Endothelial cell of umbilical vein (primary cell): Measurements from ENCODE around the gene SFTPA2.
"Not testable (repeated sequence)": the region's sequence is repeated elsewhere in the genome, so short reads cannot be mapped to it uniquely, and the experiment has no call there.

Source experiments
- CTCF ChIP-seq, 2 donors: IDR thresholded peaks; 1 replicate in 1 of 2; 2 replicates in 1 of 2; pipeline ENCODE4 v1.5.1; 2011; ENCODE audit warnings: low read length in 2 of 2, mild to moderate bottlenecking in 2 of 2, moderate library complexity in 2 of 2, control low read depth in 1 of 2, inconsistent platforms in 1 of 2, low read depth in 1 of 2; ENCODE audit not compliant: insufficient read depth in 1 of 2; ENCODE audit errors: extremely low read depth in 1 of 2
- EZH2 ChIP-seq: IDR thresholded peaks from 2 replicates; pipeline ENCODE4 v1.6.1; 2012; ENCODE audit warnings: borderline replicate concordance, low read depth, mild to moderate bottlenecking, moderate library complexity, low read length, inconsistent platforms; ENCODE audit not compliant: severe bottlenecking
- MYC ChIP-seq: IDR thresholded peaks from one replicate; pipeline ENCODE4 v1.6.1; 2011; ENCODE audit warnings: mild to moderate bottlenecking, low read depth, low read length
- POLR2A ChIP-seq: IDR thresholded peaks from 2 replicates; pipeline ENCODE4 v1.6.1; 2012; ENCODE audit warnings: low read depth, mild to moderate bottlenecking, control low read depth, low read length
- POLR2AphosphoS5 ChIP-seq: IDR thresholded peaks from 2 replicates; pipeline ENCODE4 v1.6.1; 2012; ENCODE audit warnings: low read depth, mild to moderate bottlenecking, control low read depth, low read length, moderate library complexity; ENCODE audit not compliant: insufficient read depth

GRCh38 chr10:79540930-79541329 is 19.3 kb downstream of the SFTPA2 start:
- not testable (repeated sequence) for TF ChIP-seq CTCF (IDR thresholded peaks at IDR 0.05; ENCODE audit: extremely low read depth in 1 of 2, insufficient read depth in 1 of 2, low read depth in 1 of 2, low read length in 2 of 2); EZH2; POLR2AphosphoS5; POLR2A; MYC
